GM19468 (cell line): ENCODE data around the gene ASTL.
"Not testable (repeated sequence)": the region's sequence is repeated elsewhere in the genome, so short reads cannot be mapped to it uniquely, and the experiment has no call there.

Experiments used
- ATAC-seq: cut with Tn5 transposase; IDR thresholded peaks from one replicate; pipeline ENCODE4 v1.9.1; 2021; ENCODE audit warnings: mild to moderate bottlenecking, moderate library complexity, moderate number of reproducible peaks; ENCODE audit not compliant: unreplicated experiment; ENCODE audit errors: extremely low read depth

The ASTL gene

GRCh38 chr2:96146881-96147592 is 8.7 kb upstream of the ASTL start:
- no peak for ATAC-seq

- ATAC-seq, result no peak
These were observed 8.0 kb upstream of the ASTL start for GRCh38 chr2:96146153-96146880.

- ATAC-seq, result no peak
These were observed 7.5 kb upstream of the ASTL start for GRCh38 chr2:96145848-96146152.

- peak; percentile 26 for ATAC-seq
These were observed 6.9 kb upstream of the ASTL start, which contains the start of gene DUSP2 for GRCh38 chr2:96145036-96145847. Gene DUSP2 (minus strand): TSS chr2:96145440. CDS start chr2:96145354, 86 bp downstream.

- ATAC-seq, result no peak
These were observed 6.3 kb upstream of the ASTL start for GRCh38 chr2:96144481-96145035.

- no peak for ATAC-seq
These were observed 5.7 kb upstream of the ASTL start for GRCh38 chr2:96143848-96144480.

- no peak for ATAC-seq
These were observed 5.0 kb upstream of the ASTL start for GRCh38 chr2:96143231-96143847.

- ATAC-seq, result no peak
These were observed 4.2 kb upstream of the ASTL start for GRCh38 chr2:96142217-96143113.

- not testable (repeated sequence) for ATAC-seq
These were observed 3.3 kb upstream of the ASTL start for GRCh38 chr2:96141624-96141967.

- no peak for ATAC-seq
These were observed 2.8 kb upstream of the ASTL start for GRCh38 chr2:96140941-96141623.

- ATAC-seq, result no peak
These were observed 968 bp upstream of the ASTL start for GRCh38 chr2:96139181-96139758.

- ATAC-seq, result no peak
These were observed 752 bp downstream of the ASTL start for GRCh38 chr2:96137321-96138178.

- no peak for ATAC-seq
These were observed 2.1 kb downstream of the ASTL start for GRCh38 chr2:96136129-96136720.

- ATAC-seq, result no peak
These were observed 2.7 kb downstream of the ASTL start for GRCh38 chr2:96135621-96136020.

GRCh38 chr2:96135171-96135570 is 3.1 kb downstream of the ASTL start:
- no peak for ATAC-seq

GRCh38 chr2:96134421-96134820 is 3.9 kb downstream of the ASTL start:
- ATAC-seq, result no peak
